Epithelial cell of proximal tubule (primary cell): Measurements from ENCODE around the gene IL10RB. TPM values are rescaled to one million over a fixed set of nuclear protein-coding genes. Genes with fewer than 3 reads are reported as not detected.

ENCODE experiments used
- DNase-seq: peaks from one replicate; pipeline ENCODE4 v3.0.0-alpha.2; 2011; ENCODE audit warnings: low read depth
- H3K4me3 ChIP-seq: 2 replicates; pipeline ENCODE4 v1.5.1; 2011; ENCODE audit warnings: low read depth, mild to moderate bottlenecking, low read length
- total RNA-seq: library from RNA; depleted of rRNA; stranded (reverse); fragments of >200 nt; gene quantifications from 2 replicates; pipeline ENCODE4 v1.2.3, GENCODE V29; 2015
- TF ChIP-seq, protein P1 (sequence below): conservative IDR thresholded peaks from 2 replicates; pipeline ENCODE4 v1.5.1; 2012; ENCODE audit warnings: low read depth, mild to moderate bottlenecking, low read length

The IL10RB gene
- total RNA-seq, 1 donor from 2014 or later, result 11.0 TPM

DNA sequence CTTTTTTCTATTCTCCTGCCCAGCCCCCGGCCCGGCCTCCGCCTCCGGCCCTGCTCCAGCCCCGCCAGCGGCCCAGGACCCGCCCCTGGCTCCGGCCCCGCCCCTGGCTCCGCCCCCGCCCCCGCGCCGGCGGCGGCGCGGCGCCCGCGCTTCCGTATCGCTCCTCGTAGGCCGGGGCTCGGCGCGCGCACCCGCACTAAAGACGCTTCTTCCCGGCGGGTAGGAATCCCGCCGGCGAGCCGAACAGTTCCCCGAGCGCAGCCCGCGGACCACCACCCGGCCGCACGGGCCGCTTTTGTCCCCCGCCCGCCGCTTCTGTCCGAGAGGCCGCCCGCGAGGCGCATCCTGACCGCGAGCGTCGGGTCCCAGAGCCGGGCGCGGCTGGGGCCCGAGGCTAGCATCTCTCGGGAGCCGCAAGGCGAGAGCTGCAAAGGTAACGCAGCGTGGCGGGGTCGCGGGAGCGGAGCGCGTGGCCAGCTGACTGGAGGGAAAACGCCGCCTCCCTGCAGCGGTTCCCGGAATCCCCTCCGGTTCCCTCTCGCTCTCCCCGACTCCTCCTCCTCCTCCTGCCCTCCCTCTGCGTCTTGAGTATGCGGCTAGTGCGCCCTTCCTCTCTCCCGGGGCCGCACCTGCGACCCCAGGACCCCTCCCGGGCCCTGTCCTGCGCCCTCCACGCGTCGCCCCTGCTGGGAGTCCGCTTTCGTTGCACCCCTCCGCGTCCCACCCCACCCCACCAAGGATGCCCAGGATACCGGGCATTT, 36.2 kb upstream of the IL10RB start, which contains the start of gene IFNAR2:
Gene IFNAR2 (plus strand): TSS at position 155 of the 761 bp plus-strand sequence. CDS start 11,985 bp downstream, outside the sequence.
- H3K4me3 ChIP-seq, result peak within 1 kb of the TSS; percentile 86
- TF ChIP-seq, protein P1, sequence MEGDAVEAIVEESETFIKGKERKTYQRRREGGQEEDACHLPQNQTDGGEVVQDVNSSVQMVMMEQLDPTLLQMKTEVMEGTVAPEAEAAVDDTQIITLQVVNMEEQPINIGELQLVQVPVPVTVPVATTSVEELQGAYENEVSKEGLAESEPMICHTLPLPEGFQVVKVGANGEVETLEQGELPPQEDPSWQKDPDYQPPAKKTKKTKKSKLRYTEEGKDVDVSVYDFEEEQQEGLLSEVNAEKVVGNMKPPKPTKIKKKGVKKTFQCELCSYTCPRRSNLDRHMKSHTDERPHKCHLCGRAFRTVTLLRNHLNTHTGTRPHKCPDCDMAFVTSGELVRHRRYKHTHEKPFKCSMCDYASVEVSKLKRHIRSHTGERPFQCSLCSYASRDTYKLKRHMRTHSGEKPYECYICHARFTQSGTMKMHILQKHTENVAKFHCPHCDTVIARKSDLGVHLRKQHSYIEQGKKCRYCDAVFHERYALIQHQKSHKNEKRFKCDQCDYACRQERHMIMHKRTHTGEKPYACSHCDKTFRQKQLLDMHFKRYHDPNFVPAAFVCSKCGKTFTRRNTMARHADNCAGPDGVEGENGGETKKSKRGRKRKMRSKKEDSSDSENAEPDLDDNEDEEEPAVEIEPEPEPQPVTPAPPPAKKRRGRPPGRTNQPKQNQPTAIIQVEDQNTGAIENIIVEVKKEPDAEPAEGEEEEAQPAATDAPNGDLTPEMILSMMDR, result no peak
- no peak for DNase-seq

DNA sequence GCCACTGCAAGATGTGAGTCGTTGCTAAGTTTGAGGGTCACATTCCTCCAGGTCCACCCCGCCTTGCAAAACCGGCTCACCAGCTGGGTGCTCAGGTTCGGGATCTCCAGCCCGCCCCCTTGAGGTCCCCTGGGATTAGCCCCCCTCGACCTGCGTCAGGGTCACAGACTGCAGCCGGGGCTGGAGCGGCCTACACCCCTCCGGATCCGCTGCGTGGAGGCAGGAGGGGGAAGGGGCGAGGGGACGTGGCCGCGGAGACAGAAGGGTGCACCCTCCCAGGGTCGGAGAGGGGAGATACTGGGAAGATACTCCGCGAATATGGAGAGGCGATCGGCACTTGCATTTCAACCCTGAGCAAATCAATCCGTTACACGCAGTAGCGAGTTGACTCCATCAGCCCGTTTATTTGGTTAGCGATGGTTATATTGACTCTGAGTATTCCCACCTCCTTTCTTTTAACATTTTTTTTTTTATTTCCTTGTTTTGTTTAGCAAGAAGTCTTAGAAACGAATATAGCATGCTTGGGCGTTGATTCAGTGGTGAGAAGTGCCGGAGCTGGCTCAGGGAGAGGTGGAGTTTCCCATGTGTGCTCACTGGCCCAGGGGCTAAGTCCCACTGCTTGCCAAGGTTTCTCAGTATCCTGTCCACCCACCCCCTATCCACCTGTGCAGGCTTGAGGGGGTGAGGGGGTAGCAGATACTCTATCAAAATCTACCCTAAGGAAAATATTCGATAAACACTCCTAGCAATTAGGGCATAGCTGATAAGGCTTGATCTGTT, 35.4 kb upstream of the IL10RB start:
- DNase-seq, result peak; percentile 61
- peak overlapping the region; percentile 86 for H3K4me3 ChIP-seq
- TF ChIP-seq, protein P1, result peak; percentile 30

DNA sequence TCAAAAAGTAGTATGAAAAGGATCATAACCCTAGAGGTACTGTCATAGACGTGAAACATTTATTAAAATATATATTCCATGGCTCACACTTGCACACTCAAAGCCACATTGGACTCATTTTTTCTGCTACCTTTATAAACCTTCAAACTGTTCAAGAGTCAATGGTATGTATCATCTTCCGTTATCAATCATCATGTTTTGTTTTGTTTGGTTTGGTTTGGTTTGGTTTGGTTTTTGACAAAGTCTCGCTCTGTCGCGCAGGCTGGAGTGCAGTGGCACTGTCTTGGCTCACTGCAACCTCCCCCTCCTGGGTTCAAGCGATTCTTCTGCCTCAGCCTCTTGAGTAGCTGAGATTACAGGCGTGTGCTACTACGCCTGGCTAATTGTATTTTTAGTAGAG, 34.6 kb upstream of the IL10RB start:
- TF ChIP-seq, protein P1, result no peak
- no peak for DNase-seq

DNA sequence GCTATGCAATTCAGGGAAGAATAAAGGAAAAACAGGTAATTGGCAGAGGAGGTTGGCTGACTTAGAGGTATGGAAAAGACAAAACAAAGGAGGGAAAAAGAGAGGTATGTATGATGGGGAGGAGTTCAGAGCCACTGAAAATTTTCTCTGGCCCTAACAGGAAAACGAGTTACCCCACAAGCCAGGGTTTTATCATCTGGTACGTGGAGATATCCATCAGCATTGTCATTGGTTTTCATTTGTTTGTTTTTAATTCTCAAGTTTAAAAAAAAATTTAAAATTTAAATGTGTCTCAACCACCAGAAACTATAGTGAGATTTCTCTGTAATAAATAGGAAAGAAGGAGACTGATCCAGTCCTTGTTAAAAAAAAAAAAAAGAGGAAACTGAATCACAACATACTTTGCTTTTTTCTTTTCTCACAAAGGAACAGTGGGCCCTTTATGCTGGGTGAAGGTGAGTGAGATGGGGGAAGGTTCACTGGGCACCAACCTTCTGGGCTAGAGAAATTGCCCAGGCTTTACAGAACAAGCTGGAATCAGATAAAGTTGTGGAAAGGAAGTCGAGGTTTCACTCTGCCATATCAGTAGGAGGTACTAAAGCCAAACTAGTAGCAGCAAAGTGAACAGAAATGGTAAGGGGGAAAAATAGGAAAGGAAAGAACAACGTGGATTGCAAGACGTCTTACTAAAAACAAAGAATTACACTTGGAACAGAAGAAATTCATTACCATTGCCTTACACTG, 33.7 kb upstream of the IL10RB start:
- H3K4me3 ChIP-seq, result no peak overlapping the region
- TF ChIP-seq, protein P1, result no peak
- DNase-seq, result no peak

More for the DNA sequence above, 34.6 kb upstream of the IL10RB start:
- H3K4me3 ChIP-seq, result peak overlapping the region; percentile 2

DNA sequence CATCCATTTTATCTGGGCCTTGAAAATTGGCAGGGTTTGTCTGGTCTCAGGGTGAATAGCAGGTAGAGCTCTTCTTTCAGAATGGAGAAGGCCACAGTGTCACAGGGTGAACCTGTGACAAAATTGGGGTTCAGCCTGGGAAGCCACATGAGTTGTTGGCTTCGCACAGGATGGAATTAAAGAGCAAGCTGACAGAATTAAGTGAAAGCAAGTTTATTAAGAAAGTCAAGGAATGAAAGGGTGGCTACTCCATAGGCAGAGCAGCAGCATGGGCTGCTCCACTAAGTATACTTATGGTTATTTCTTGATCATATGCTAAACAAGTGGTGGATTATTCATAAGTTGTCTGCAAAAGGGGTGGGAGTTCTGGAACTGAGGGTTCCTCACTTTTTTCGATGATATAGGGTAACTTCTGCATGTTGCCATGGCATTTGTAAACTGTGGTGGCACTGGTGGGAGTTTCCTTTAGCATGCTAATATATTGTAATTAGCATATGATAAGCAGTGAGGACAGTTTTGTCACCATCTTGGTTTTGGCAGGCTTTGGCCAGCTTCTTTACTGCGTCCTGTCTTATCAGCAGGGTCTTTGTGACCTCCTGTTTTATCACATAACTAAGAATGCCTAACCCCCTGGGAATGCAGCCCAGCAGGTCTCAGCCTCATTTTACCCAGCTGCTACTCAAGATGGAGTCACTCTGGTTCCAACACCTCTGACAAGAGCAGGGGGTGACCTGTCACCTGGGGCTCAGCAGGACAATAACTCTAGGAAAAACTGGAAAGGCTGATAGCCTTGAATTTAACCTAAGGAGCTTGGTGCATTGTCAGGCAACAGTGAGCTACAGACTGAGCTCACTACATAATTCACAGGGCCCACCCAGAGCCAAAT, 31.3 kb upstream of the IL10RB start:
- no peak for DNase-seq
- no peak overlapping the region for H3K4me3 ChIP-seq
- TF ChIP-seq, protein P1, result no peak

DNA sequence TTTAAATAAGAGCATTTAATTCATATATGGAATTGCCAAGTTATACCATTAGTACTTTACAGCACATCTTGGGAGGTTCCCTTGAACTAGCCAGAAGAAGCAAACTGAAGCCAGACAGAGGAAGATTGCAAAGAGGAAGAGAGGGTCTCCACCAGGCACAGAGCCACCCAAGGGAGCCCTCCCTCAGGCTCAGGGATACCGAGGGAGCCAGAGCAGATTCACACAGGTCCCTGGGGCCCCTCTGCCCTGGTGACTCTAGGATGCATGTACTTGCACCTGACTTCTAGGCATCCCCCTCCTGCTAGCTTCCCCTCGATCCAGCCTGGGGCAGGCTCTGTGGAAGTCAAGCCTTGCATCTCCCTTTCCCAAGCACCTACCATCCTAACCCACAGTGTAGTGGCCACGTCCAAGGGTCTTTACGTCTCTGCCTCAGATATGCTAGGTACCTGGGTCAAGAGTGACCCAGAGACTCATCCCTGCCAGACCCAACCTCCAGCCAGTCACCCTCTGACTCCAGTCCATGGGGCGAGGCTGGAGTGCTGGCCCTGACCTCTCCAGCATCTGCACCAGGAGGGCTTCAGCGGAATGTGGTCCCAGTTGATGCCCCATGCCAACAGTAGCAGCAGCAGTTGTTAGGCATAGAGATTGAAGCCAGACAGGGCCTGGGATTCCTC, 30.0 kb upstream of the IL10RB start:
- TF ChIP-seq, protein P1, result no peak

More for the DNA sequence above, 30.0 kb upstream of the IL10RB start:
- no peak for DNase-seq
- H3K4me3 ChIP-seq, result no peak overlapping the region
